ENCODE results near the gene DLX5.

- TF ChIP-seq, protein P1, sequence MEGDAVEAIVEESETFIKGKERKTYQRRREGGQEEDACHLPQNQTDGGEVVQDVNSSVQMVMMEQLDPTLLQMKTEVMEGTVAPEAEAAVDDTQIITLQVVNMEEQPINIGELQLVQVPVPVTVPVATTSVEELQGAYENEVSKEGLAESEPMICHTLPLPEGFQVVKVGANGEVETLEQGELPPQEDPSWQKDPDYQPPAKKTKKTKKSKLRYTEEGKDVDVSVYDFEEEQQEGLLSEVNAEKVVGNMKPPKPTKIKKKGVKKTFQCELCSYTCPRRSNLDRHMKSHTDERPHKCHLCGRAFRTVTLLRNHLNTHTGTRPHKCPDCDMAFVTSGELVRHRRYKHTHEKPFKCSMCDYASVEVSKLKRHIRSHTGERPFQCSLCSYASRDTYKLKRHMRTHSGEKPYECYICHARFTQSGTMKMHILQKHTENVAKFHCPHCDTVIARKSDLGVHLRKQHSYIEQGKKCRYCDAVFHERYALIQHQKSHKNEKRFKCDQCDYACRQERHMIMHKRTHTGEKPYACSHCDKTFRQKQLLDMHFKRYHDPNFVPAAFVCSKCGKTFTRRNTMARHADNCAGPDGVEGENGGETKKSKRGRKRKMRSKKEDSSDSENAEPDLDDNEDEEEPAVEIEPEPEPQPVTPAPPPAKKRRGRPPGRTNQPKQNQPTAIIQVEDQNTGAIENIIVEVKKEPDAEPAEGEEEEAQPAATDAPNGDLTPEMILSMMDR (IDR thresholded peaks at IDR 0.05), result no peak
- TF ChIP-seq POLR2AphosphoS5 (IDR thresholded peaks at IDR 0.05), result peak in 1 of 3 donors; percentile 17
These were observed at the start of gene DLX5 for GRCh38 chr7:97024209-97025129.

Data from suprapubic skin (tissue), 3 donors.